CD14-positive monocyte (primary cell): ENCODE measurements around the gene CES1. TPM values are rescaled to one million over a fixed set of nuclear protein-coding genes. Genes with fewer than 3 reads are reported as not detected.

ENCODE experiments used
- DNase-seq, 3 donors: peaks; one replicate each; pipeline ENCODE4 v3.0.0-alpha.2; 2011 to 2022
- H2AFZ ChIP-seq: 2 replicates; pipeline ENCODE4 v1.6.0; 2012; ENCODE audit warnings: mild to moderate bottlenecking, low read depth, low read length, inconsistent platforms; ENCODE audit not compliant: insufficient read depth, poor library complexity, severe bottlenecking
- H3K27ac ChIP-seq, 2 donors: 1 replicate in 1 of 2; 2 replicates in 1 of 2; pipeline ENCODE4 v1.5.1; 2012 to 2013; ENCODE audit warnings: low read length in 2 of 2, control low read depth in 1 of 2, inconsistent platforms in 1 of 2, low read depth in 1 of 2, mild to moderate bottlenecking in 1 of 2
- H3K27me3 ChIP-seq, 2 donors: one replicate each; pipeline versions ENCODE4 v1.6.0 to v1.6.1; 2011 to 2013; ENCODE audit warnings: low read length in 2 of 2; ENCODE audit not compliant: control insufficient read depth in 2 of 2, insufficient read depth in 2 of 2
- H3K36me3 ChIP-seq, 2 donors: replicated peaks in 1 of 2; 1 replicate in 1 of 2; 2 replicates in 1 of 2; pipeline versions ENCODE4 v1.5.1 to v1.6.1; 2012 to 2013; ENCODE audit warnings: low read length in 2 of 2, control low read depth in 1 of 2, inconsistent platforms in 1 of 2, mild to moderate bottlenecking in 1 of 2; ENCODE audit not compliant: insufficient read depth in 2 of 2, control insufficient read depth in 1 of 2
- H3K4me1 ChIP-seq, 2 donors: 1 replicate in 1 of 2; 2 replicates in 1 of 2; pipeline versions ENCODE4 v1.5.1 to v1.6.1; 2012 to 2013; ENCODE audit warnings: low read length in 2 of 2, control low read depth in 1 of 2, inconsistent platforms in 1 of 2, mild to moderate bottlenecking in 1 of 2, moderate library complexity in 1 of 2; ENCODE audit not compliant: insufficient read depth in 2 of 2, control insufficient read depth in 1 of 2
- H3K4me2 ChIP-seq: replicated peaks from 2 replicates; pipeline ENCODE3; 2012; ENCODE audit warnings: low read length, moderate library complexity, mild to moderate bottlenecking; ENCODE audit not compliant: poor library complexity, severe bottlenecking; ENCODE audit errors: extremely low read depth
- H3K4me3 ChIP-seq, 3 experiments: fragments of 200-600 bp in 1 of 3; sonication (generic) in 1 of 3; replicated peaks in 1 of 3; 1 replicate in 2 of 3; 2 replicates in 1 of 3; pipeline ENCODE4 v1.5.1; 2011 to 2013; ENCODE audit warnings: low read length in 3 of 3, mild to moderate bottlenecking in 3 of 3, control low read depth in 2 of 3, low read depth in 2 of 3, inconsistent platforms in 1 of 3, moderate library complexity in 1 of 3
- H3K79me2 ChIP-seq: 2 replicates; pipeline ENCODE4 v1.6.0; 2012; ENCODE audit warnings: mild to moderate bottlenecking, control low read depth, inconsistent platforms, low read length, moderate library complexity; ENCODE audit not compliant: insufficient read depth
- H3K9ac ChIP-seq: 2 replicates; pipeline ENCODE4 v1.6.0; 2017; ENCODE audit warnings: low read length, mild to moderate bottlenecking; ENCODE audit not compliant: insufficient read depth, poor library complexity, severe bottlenecking
- H3K9me3 ChIP-seq, 2 donors: replicated peaks in 1 of 2; 1 replicate in 1 of 2; 2 replicates in 1 of 2; pipeline versions ENCODE4 v1.5.1 to v1.6.1; 2012 to 2013; ENCODE audit warnings: low read length in 2 of 2, control low read depth in 1 of 2; ENCODE audit not compliant: control insufficient read depth in 1 of 2, insufficient read depth in 1 of 2
- H4K20me1 ChIP-seq: 2 replicates; pipeline ENCODE4 v1.6.0; 2012; ENCODE audit warnings: mild to moderate bottlenecking, low read length, control low read depth, moderate library complexity; ENCODE audit not compliant: insufficient read depth
- H3K27ac Mint-ChIP-seq, 7 donors: one replicate each; pipeline ENCODE4 v1.8.0; 2020; ENCODE audit warnings: mild to moderate bottlenecking in 7 of 7, mixed read lengths in 7 of 7, moderate library complexity in 6 of 7, inconsistent platforms in 2 of 7
- H3K27me3 Mint-ChIP-seq, 3 donors: one replicate each; pipeline ENCODE4 v1.8.0; 2021 to 2022; ENCODE audit warnings: low read depth in 3 of 3, mild to moderate bottlenecking in 3 of 3, mixed read lengths in 3 of 3, moderate library complexity in 3 of 3, inconsistent platforms in 1 of 3
- H3K36me3 Mint-ChIP-seq, 2 donors: one replicate each; pipeline ENCODE4 v1.8.0; 2020; ENCODE audit warnings: mixed read lengths in 2 of 2, inconsistent platforms in 1 of 2, mild to moderate bottlenecking in 1 of 2
- H3K4me1 Mint-ChIP-seq: one replicate; pipeline ENCODE4 v1.8.0; 2020; ENCODE audit warnings: mild to moderate bottlenecking, mixed read lengths
- H3K4me3 Mint-ChIP-seq, 2 donors: one replicate each; pipeline ENCODE4 v1.8.0; 2020; ENCODE audit warnings: mild to moderate bottlenecking in 2 of 2, mixed read lengths in 2 of 2, moderate library complexity in 1 of 2
- H3K9me3 Mint-ChIP-seq, 7 donors: one replicate each; pipeline ENCODE4 v1.8.0; 2020 to 2022; ENCODE audit warnings: mixed read lengths in 7 of 7, mild to moderate bottlenecking in 6 of 7, moderate library complexity in 6 of 7, inconsistent platforms in 2 of 7
- WGBS: methylation state at CpG from one replicate; pipeline ENCODE4 v1.1.5; 2013; ENCODE audit warnings: missing lambda C conversion rate; ENCODE audit not compliant: insufficient coverage; 5-methylcytosine and 5-hydroxymethylcytosine counted together
- intact Hi-C, 2 donors: fragments of 100-400 bp; cut with micrococcal nuclease; formaldehyde crosslinking; loops; one replicate each; pipeline versions ENCODE4 v1.15.0 to v1.15.1; 2023
- polyA plus RNA-seq, 3 donors: library from polyadenylated mRNA; depleted of rRNA in 1 of 3; unstranded in 2 of 3; stranded (reverse) in 1 of 3; fragments of 300-500 nt in 2 of 3; fragments of >200 nt in 1 of 3; fragmentation: Illumina TruSeq in 2 of 3; gene quantifications; 1 replicate in 2 of 3; 2 replicates in 1 of 3; pipeline ENCODE4 v1.2.3, GENCODE V29; 2012 to 2021
- TF ChIP-seq, protein P1 (sequence below): fragments of 200-600 bp; IDR thresholded peaks from one replicate; pipeline ENCODE4 v1.8.0; 2022; ENCODE audit warnings: antibody characterized with exemption, mild to moderate bottlenecking

CES1 gene
- polyA plus RNA-seq, 3 donors: 38.4 to 190 (median 62.0) TPM

DNA sequence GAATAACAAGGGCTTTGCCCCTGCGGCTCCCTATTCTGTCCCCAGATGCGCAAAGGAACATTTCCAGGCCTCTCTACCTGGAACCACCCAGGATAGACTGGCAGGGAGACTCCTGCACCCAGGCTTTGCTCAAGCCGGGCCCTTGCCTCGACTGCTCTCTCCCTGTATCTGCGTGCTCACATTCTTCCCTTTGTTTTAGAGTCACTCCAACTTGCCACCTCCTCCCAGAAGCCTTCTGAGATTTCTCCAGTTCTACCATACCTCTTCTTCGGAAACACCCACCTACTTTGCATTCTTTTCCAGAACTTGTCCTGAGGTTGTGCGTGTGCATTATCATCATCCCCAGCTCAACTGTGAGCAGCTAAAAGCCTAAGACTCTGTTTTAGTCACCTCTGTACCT is 39.2 kb upstream of the CES1 start:
- no peak overlapping the region for H2AFZ ChIP-seq
- no peaks in the 10 kb centered on the region for H3K9me3 ChIP-seq
- no peak overlapping the region for H3K4me3 Mint-ChIP-seq
- 85% methylated on average over 7 of the region's 7 CpGs for WGBS
- no peak overlapping the region for H3K27ac Mint-ChIP-seq
- no peaks in the 10 kb centered on the region for H3K36me3 ChIP-seq
- H3K79me2 ChIP-seq: no peaks in the 10 kb centered on the region
- peaks cover 5% of the 10 kb centered on the region for H3K4me1 Mint-ChIP-seq
- no peak overlapping the region for H3K9ac ChIP-seq
- TF ChIP-seq, protein P1, sequence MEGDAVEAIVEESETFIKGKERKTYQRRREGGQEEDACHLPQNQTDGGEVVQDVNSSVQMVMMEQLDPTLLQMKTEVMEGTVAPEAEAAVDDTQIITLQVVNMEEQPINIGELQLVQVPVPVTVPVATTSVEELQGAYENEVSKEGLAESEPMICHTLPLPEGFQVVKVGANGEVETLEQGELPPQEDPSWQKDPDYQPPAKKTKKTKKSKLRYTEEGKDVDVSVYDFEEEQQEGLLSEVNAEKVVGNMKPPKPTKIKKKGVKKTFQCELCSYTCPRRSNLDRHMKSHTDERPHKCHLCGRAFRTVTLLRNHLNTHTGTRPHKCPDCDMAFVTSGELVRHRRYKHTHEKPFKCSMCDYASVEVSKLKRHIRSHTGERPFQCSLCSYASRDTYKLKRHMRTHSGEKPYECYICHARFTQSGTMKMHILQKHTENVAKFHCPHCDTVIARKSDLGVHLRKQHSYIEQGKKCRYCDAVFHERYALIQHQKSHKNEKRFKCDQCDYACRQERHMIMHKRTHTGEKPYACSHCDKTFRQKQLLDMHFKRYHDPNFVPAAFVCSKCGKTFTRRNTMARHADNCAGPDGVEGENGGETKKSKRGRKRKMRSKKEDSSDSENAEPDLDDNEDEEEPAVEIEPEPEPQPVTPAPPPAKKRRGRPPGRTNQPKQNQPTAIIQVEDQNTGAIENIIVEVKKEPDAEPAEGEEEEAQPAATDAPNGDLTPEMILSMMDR: no peak
- H3K4me1 ChIP-seq: no peaks in the 10 kb centered on the region
- H3K4me2 ChIP-seq: no peak overlapping the region
- no peak for DNase-seq
- no peaks in the 10 kb centered on the region for H3K27me3 ChIP-seq
- H3K4me3 ChIP-seq: no peak overlapping the region
- no peak overlapping the region for H3K27ac ChIP-seq
- intact Hi-C loops: no loop called here
- H3K27me3 Mint-ChIP-seq: peaks cover 5 to 11% (median 6%) of the 10 kb centered on the region in 3 donors
- H4K20me1 ChIP-seq: no peaks in the 10 kb centered on the region
- peaks cover 0 to 2% (median 0%) of the 10 kb centered on the region in 7 donors for H3K9me3 Mint-ChIP-seq
- no peaks in the 10 kb centered on the region for H3K36me3 Mint-ChIP-seq

DNA sequence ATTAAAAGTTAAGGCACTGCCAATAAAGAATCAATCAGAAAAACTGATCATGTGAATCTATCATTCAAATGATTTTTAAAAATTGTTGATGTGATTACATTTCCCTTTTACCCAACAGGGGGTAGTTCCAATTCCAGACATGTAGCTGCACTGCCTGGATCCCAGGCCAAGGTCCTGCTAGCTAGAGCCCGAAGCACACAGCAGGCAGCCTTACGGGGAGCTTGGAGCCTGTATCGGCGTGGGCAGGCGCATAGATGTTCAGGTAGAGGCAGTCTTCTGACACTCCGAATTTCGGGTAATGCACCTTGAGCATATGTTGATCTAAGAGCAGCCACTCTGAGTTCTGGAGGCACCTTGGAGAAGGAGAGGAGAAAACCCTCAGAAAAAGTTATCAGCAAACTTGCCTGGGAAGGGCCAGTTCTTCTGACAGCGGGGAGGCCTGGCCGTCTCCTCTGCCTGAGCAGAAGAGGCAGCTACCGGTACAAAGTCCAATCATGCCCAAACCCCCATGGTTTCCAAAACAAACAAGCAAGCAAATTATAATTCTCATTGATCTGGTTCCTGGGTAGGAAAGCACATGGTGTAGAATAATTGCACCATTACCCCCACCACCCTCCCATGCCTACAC is 38.6 kb upstream of the CES1 start:
- H3K9me3 Mint-ChIP-seq: peaks cover 0 to 2% (median 0%) of the 10 kb centered on the region in 7 donors
- H3K36me3 Mint-ChIP-seq: no peaks in the 10 kb centered on the region
- peaks cover 5% of the 10 kb centered on the region for H3K4me1 Mint-ChIP-seq
- no peak overlapping the region for H3K4me3 ChIP-seq
- no peaks in the 10 kb centered on the region for H3K79me2 ChIP-seq
- intact Hi-C loops: no loop called here
- H3K27me3 ChIP-seq: no peaks in the 10 kb centered on the region
- H3K4me1 ChIP-seq: no peaks in the 10 kb centered on the region
- no peak for DNase-seq
- no peak overlapping the region for H3K9ac ChIP-seq
- H3K4me2 ChIP-seq: no peak overlapping the region
- peak overlapping the region in 1 of 2 donors; percentile 13 for H3K4me3 Mint-ChIP-seq
- no peak overlapping the region for H2AFZ ChIP-seq
- H3K27ac Mint-ChIP-seq: no peak overlapping the region
- no peaks in the 10 kb centered on the region for H3K9me3 ChIP-seq
- no peaks in the 10 kb centered on the region for H3K36me3 ChIP-seq
- 88% methylated on average over 7 of the region's 10 CpGs for WGBS
- no peak overlapping the region for H3K27ac ChIP-seq
- peaks cover 5 to 12% (median 6%) of the 10 kb centered on the region in 3 donors for H3K27me3 Mint-ChIP-seq
- H4K20me1 ChIP-seq: no peaks in the 10 kb centered on the region
- TF ChIP-seq, protein P1: no peak
